Stimulated activated CD8-positive, alpha-beta memory T cell treated with anti-CD3 and anti-CD28 coated beads, Interleukin-7, amount 100 ng/mL, for 4 hours (primary cell): ENCODE measurements around the gene MGA.
"Not testable (repeated sequence)": the region's sequence is repeated elsewhere in the genome, so short reads cannot be mapped to it uniquely, and the experiment has no call there.

Source experiments
- DNase-seq, 2 donors: peaks; one replicate each; pipeline ENCODE4 v3.0.0-alpha.2; 2020; ENCODE audit warnings: low read depth in 2 of 2

Gene MGA

DNA sequence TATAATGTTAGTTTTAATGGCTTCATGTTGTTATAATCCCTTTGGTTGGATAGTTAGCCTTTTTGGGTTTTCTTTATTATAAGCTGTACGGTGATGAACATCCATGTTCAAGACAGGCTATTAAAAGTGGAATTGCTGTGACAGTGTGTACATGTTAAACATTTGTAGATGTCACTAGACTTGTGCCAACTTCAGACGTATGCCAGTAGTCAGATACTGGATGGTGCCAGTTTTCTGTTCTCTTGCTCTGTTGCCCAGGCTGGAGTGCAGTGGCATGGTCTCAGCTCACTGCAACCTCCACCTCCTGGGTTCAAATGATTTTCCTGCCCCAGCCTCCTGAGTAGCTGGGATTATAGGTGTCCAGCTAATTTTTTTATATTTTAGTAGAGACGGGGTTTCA is 54.1 kb downstream of the MGA start:
- DNase-seq: no peak

DNA sequence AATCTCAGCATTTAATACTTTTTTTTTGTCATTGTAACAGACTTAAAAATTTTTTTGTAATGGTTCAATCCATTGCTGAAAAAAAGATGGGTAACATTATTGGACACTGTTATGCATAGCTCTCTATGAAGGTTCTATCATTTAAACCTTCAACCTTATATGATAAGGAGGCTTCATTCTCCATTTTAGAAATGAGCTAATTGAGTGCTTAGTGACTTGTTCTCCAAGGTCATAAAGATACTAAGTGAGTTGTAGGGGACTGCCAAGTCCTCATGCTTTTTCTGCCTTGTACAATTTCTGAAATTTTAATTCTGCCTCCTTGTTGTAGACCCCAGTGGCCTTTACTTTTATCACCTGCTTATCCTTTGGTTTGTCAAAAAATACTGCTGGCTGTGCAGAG is 56.7 kb downstream of the MGA start:
- no peak for DNase-seq

DNA sequence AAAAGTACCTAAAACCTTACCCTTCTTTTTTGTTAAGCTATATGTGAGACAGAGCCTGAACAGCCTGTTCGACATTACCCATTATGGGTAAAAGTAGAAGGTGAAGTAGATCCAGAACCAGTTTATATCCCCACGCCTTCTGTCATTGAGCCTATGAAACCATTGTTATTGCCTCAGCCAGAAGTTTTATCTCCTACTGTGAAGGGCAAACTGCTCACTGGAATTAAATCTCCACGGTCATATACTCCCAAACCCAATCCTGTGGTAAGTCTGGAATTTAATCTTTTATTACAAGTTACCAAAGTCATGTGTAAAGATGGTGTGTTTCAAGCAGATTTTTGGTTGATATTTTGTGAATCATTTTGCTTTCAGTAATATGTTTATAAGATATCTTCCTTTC is 66.9 kb downstream of the MGA start:
- no peak for DNase-seq

DNA sequence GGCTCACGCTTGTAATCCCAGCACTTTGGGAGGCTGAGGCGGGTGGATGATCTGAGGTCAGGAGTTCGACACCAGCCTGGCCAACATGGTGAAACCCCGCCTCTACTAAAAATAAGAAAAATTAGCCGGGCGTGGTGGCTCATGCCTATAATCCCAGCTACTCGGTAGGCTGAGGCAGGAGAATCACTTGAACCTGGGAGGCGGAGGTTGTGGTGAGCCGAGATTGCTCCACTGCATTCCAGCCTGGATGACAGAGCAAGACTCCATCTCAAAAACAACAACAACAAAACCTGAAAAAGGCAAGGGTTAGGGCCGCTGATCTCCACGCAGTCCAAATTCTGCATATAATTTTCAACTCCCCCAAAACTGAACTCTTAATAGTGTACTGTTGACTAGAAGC is 67.9 kb downstream of the MGA start:
- DNase-seq: not testable (repeated sequence)

DNA sequence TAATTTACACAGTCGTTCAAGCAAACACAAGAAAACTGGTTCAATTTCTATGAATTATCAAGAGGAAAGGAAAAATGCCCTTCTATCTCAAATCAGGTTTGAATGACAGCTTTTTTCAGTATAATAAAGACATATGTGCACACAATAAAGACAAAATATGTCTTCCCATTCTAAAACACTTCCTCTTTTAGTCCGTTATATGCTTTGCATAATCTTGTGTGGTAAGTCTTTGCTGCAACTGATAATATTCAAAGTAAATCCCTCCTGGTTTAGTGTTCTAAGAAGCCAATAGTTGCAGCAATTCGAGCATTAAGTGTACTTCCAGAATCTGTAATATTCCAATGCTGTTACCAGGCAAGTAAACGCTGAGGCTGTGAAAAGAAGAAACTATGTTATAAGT is 70.3 kb downstream of the MGA start:
- DNase-seq: no peak

DNA sequence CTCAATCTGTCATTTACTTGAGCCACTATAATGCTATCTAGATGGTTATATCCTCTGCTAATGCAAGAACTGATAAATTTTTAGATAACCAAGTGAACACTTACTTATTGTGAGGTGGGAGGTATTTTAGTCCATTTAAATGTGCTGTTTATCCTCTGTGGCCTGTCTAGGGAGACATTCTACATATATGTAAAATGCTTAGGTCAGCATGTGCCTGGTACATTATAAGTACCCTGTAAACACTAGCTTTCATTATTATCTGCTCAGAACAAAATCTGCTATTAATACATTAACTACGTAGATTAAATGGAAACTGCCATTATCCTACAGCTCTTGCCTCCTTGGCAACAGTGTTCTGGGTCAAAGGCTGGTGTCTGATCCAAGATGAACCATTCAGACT is 72.3 kb downstream of the MGA start:
- DNase-seq: no peak

DNA sequence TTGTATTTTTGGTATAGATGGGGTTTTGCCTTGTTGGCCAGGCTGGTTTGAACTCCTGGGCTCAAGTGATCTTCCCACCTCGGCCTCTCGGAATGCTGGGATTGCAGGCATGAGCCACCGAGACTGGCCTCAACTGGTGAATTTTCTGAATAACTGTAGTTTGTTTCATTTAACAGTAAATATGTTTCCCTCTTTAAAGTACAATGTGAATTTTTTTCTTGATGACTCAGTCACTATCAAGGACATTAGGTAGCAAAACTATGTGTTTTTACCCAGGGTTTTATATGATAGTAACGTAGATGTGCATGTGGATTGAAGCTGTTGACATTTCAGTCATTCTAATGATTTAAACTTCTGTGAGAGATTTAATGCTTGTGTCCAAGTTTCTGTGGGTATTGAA is 73.9 kb downstream of the MGA start:
- no peak for DNase-seq

DNA sequence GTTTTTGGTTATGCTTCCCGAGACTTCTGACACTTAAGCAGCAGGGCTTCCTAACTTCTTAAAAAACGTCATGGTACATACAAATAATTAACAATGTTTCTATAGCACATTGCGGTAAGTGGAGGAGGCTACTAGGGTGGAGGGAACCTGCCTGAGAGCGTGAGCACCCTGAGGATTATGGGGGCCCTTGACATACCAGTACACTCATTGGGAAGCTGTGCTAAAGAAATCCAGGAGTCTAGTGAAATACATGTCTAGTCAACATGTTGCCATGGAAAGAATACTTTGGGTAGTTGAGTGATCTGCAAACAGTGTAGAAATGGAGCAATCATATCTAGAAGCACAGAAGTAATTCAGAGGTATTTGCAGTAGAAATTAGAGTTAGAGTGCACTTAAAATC is 74.8 kb downstream of the MGA start:
- DNase-seq: no peak

DNA sequence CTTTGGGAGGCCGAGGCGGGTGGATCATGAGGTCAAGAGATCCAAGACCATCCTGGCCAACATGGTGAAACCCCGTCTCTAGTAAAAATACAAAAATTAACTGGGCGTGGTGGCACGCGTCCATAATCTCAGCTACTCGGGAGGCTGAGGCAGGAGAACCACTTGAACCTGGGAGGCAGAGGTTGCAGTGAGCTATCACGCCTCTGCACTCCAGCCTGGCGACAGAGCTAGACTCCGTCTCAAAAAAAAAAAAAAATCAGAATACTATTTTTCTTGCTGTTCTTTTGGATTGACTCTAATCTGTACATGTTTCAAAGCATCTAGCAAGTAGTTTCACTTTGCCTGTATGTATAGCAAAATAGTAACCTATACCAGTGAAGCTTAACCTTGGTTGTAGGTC is 75.3 kb downstream of the MGA start:
- not testable (repeated sequence) for DNase-seq

DNA sequence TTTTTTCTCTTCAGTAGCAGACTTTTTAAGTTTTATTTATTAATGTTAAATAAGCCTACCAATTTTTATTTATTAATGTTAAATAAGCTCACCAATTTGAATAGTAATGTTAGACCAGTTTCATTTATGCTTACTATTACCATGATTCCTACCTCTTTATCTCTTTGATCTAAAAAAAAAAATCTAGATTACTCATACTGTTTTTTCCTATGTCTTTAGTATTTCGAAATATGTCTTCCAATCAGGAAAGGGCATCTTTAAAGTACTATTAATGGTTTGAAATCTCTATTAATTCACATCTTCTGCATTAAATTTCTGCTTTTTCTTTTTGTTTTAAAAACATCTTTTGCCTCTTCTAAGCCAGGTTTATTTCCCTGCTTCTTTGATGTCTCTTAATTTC is 86.6 kb downstream of the MGA start:
- no peak for DNase-seq

DNA sequence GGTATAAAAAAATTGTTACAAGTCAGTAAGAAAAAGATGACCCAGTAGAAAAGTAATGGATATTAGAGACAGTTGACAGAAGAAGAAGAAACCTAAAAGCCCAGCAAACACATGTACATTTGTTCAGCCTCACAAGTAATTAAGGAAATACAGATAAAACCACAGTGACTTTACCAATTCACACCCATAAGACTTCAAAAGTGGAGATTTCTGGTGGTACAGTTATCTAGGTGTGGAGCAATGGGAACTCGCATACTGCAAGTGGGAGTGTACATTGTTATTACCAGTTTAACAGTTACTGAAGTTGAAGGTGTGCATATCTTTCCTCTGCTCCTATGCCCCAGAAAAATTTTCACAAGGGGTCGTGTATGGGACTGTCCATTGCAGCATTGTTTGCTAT is 96.0 kb downstream of the MGA start:
- DNase-seq: no peak

DNA sequence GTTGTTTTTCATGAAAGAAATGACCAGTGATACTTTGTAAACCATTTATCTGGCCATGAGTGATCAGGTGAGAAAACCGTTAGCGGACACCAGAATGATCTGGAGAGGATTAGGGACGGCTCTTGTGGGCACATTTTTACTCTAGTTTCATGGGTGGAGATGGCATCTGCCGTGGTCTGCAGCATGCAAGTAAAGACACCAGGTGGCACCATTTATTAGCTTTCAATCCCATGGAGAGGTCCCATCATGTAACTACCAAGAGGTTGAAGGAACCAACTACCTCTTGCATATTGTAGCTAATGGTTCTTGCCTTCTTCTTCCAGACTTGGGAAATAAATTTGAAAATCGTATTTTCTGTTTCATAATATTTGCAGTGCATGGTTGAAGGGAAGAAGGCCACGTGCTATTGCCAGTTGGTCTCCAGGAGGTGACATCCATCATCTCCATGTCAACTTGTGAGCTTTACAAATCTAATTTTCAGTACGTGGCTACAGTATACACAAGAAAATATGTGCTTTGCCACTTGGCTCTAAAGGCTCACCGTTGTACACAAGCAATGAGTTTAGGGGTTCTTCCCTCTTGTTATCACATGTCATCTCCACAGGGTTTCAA is 112.6 kb downstream of the MGA start:
- DNase-seq: peak; percentile 35 to 38

DNA sequence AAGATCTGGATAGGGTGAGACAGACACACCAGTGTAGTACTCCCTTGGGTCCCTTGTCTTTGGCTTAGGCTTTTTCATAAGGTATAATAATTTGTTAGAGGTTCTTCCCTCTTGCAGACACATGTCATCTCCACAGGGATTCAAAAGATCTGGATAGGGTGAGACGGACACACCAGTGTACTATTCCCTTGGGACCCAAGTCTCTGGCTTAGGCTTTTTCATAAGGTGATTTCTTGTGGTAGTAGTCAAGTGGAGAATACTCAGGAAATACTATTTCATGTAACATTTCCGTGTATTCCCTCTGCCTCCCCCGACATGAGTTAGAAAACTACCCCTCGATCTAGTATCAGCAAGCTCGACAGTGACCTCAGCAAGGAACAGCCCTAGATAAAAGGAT is 113.1 kb downstream of the MGA start:
- no peak for DNase-seq

DNA sequence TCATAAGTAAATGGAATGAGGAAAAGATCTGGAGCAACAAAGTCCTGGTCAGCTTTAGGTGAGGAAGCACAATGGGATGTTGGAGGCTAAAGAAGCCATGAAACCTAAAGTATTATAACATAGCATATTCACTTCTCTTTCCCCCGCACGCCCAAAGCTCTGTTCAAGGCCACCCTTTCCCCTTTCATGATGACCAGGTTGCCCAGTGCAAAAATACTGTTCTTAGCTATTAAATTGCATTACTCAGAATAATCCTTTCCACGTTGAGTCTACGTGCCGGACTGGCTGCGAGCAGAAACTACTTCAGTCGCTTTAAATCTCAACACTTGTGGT is 113.5 kb downstream of the MGA start:
- no peak for DNase-seq

DNA sequence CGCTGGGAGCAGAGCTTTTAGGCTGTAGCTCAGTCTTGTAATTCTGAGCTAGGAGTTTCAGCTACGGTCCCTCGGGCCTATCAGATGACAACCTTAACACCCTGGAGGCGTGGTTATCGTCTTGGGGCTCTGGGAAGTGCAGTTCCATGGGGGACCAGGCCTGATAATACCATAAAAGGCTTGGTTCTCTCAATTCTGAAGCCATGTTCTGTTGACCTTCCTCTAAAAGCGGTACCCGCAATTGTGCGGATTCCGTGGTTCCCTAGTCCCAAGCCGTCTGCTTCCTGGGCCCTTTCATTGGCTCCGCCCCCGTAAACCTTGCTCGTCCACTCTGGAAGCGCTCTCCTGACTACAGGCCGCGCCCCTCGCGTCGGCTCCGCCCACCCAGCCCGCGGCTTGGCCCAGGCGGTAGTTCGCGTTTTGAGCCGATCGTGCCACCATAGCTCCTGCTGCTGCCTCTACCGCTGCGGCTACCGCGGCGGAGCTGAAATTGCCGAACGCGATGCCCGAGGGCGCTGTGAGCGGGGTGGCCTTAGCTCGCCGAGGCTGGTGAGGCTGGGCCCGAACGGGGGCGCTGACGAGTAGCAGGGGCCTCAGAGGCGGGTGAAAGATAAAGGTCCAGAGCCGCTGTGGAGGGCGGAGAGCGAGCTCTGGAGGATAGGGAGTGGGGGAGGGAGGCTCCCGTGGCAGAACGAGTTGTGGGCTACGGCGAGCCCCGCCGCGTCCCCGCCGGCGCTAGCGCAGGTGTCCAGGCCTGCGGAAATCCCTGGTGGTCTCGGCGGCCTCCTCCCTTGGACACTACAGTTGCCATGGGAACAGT is 114.1 kb downstream of the MGA start, which contains the start of gene MAPKBP1:
Gene MAPKBP1, plus strand, starts transcription at position 423 of the 820 bp plus-strand sequence. CDS start 792 bp downstream, outside the sequence.
- DNase-seq: peak; percentile 88 to 96

DNA sequence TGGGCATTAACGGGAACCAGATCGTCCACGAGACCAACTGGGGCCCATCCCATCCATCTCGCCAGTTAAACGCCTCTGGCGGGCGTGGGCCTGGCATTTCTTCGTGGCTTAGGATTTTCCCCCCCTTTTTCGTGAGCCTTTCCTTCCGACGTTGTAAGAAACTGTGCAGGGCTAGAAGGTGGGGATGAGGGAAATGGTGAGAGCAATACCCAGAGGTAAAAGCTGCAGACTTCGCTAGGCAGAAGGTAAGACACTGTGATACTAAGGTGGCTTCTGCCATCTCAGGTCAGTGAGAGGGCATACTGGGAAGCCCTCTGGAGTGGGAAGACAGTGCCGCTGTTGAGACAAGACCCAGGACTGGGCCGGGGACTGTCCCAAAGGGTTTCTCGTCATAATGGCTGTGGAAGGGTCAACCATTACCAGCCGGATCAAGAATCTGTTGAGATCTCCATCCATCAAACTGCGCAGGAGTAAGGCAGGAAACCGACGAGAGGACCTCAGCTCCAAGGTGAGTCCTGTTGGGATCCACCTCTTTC is 114.7 kb downstream of the MGA start:
- no peak for DNase-seq

DNA sequence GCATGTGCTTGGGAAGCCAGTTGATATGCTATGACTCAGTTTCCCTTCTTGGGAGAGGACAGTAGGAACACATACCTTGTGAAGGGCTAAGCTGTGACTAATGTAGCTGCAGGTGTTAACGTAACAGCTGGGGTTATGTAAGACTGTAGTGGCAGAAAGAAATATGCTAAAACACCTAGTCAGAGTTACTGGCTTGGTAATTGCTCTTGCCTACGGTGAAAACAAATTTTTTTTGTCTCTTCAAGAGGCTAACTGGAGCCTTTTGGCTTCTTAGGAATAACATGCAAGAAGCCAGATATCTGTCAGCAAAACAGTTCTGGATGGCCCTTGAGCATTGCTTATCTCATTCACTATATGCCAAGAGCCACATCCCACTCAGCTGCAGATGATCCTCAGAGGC is 115.4 kb downstream of the MGA start:
- DNase-seq: no peak

DNA sequence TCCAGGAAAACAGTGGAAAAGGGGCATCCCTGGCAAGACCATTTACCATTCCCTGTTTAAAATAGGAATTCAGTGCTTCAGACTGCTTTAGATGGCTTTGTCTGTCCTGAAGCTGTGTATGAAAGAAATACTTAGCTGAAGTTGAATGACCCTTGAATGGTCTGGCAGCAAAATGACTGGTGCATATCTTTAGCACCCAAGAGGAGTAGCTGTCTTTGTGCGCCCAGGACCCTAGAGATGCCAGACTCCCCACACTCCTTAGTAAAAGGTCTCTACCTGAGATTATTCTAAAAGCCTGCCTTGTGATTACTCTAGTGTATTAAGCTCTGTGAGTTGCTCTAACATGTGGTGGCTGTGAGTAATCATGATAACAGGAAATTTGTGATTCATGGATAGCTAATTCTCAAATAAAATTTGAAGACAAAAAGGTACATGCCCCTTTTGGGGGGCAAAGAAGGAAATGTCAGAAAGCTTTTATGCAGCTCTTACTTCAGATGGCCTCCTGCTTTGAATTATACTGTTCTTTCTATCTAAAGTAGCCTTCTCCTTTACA is 117.3 kb downstream of the MGA start:
- DNase-seq: no peak

DNA sequence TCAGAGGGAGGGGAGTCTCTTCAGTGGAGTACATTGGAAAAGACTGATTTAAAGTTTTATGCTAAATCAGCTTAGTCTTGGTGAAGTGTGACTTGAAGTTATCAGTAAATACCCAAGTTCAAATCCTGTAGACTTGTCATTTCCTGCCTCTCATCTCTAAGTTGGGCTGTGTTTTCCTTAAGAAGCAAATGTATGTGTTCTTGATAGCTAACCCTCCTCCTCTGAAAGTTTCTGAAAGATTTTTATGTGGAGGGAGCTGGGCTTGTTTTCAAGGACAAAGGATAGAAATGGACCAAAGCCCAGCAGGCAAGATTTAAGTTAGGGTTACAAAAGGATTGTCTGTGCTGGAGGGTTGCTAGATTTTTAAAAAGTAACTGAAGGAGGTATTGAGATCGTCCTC is 118.3 kb downstream of the MGA start:
- no peak for DNase-seq

DNA sequence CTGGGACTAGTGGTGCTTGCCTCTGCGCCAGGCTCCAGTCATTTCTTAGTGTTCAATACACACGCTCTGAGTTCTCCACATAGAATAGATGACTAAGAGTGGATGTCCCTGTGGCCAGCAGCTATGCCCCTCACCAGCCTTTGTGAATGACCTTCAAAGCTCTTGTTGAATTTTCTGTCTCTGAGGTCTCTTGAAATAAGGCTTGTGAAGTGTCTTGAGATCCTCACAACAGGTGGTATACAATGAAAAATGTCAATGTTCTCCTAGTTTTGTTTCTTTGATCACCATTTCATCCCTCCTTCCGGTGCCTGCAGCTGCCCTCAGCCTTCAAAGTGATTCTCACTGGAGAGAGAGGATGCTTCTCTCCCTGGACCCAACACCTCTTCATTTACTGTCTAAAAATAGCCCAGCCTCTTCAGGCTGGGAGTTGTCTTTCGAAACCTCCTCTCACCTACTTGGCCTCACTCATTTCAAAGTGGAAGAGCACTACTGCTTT is 119.5 kb downstream of the MGA start:
- no peak for DNase-seq

DNA sequence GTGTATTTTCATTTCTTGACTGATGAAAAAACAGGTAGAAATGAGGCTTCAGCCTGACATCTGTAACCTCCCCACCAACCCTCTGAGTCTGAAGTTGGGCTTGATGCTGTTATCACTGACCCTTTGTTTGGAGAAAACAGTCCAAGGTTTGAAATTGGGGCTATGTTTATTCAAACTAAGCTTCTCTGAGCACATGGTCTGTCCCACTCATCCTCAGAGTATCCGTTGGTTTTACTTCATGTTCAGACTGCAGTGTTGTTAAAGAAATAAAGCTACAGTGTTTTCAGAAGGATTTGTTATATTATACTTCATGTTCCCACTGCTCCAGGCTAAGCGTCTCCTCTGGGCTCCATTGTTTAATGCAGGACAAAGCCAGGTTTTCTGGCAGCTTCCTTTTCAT is 120.1 kb downstream of the MGA start:
- DNase-seq: no peak

DNA sequence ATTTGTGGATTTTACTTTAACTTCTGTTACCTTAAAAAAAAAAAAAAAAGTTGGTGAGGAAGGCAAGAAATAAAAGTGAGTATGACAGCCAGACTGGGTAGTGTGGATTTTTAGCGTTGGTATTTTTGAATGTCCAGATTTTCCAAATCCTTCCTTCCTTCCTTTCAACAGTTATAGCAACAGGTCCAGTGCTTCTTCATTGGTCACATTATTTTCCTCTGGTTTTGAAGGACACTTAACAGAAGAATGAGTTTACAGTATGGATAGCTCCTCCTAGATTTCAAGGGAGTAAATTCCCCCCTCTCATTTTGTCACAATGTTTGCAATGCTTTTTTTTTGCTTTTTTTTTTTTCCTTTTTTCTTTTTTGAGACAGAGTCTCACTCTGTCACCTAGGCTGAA is 120.5 kb downstream of the MGA start:
- no peak for DNase-seq
